Adipocyte (in vitro differentiated cells): ENCODE data around the gene PLPPR2.
"Not testable (repeated sequence)": the region's sequence is repeated elsewhere in the genome, so short reads cannot be mapped to it uniquely, and the experiment has no call there.

ENCODE experiments used
- DNase-seq: peaks from one replicate; pipeline ENCODE4 v3.0.0-alpha.2; 2015; ENCODE audit warnings: low read depth
- H3K27me3 ChIP-seq: replicated peaks from 2 replicates; pipeline ENCODE4 v1.7.0; 2013; ENCODE audit warnings: mild to moderate bottlenecking, low read length, moderate library complexity; ENCODE audit not compliant: control insufficient read depth, insufficient read depth
- H3K36me3 ChIP-seq: 2 replicates; pipeline ENCODE4 v1.7.0; 2013; ENCODE audit warnings: low read length, mild to moderate bottlenecking, moderate library complexity; ENCODE audit not compliant: control insufficient read depth, insufficient read depth, severe bottlenecking
- H3K4me1 ChIP-seq: 2 replicates; pipeline ENCODE4 v1.7.0; 2013; ENCODE audit warnings: mild to moderate bottlenecking, low read length, moderate library complexity; ENCODE audit not compliant: control insufficient read depth, insufficient read depth
- H3K4me3 ChIP-seq: 2 replicates; pipeline ENCODE4 v1.7.0; 2013; ENCODE audit warnings: mild to moderate bottlenecking, low read length, moderate library complexity
- H3K9ac ChIP-seq: 2 replicates; pipeline ENCODE4 v1.7.0; 2013; ENCODE audit warnings: mild to moderate bottlenecking, low read length, moderate library complexity
- H3K9me3 ChIP-seq: 2 replicates; pipeline ENCODE4 v1.7.0; 2013; ENCODE audit warnings: mild to moderate bottlenecking, low read length, moderate library complexity; ENCODE audit not compliant: control insufficient read depth

The PLPPR2 gene

GRCh38 chr19:11355160-11356073 is at the start of gene PLPPR2:
TSS of gene PLPPR2 (plus strand) at chr19:11355432. CDS start at chr19:11357674, 2,242 bp downstream.
- H3K27me3 ChIP-seq, result no peaks in the 10 kb centered on the region
- H3K4me3 ChIP-seq, result peak within 1 kb of the TSS; percentile 81
- peaks cover 11% of the 10 kb centered on the region for H3K4me1 ChIP-seq
- H3K9me3 ChIP-seq, result no peaks in the 10 kb centered on the region
- H3K36me3 ChIP-seq, result peaks cover 14% of the 10 kb centered on the region
- DNase-seq, result peak; percentile 98
- peak within 1 kb of the TSS; percentile 84 for H3K9ac ChIP-seq

- Histone ChIP-seq H3K9me3 (no peaks in the 10 kb centered on the region), H3K4me3 (no peak overlapping the region), H3K9ac (no peak overlapping the region), H3K36me3 (no peaks in the 10 kb centered on the region), H3K4me1 (no peaks in the 10 kb centered on the region), H3K27me3 (peaks cover 13% of the 10 kb centered on the region)
- DNase-seq, result no peak
Observed at GRCh38 chr19:11306337-11306736, 48.9 kb upstream of the PLPPR2 start.

- H3K4me3 ChIP-seq, H3K9me3 ChIP-seq, DNase-seq, H3K27me3 ChIP-seq, H3K36me3 ChIP-seq, H3K9ac ChIP-seq: not testable (repeated sequence)
- H3K4me1 ChIP-seq, result peaks cover 16% of the 10 kb centered on the region
Observed at GRCh38 chr19:11320278-11320995, 34.8 kb upstream of the PLPPR2 start.

- no peaks in the 10 kb centered on the region for H3K9me3 ChIP-seq
- peaks cover 16% of the 10 kb centered on the region for H3K4me1 ChIP-seq
- no peak overlapping the region for H3K9ac ChIP-seq
- H3K36me3 ChIP-seq, result no peaks in the 10 kb centered on the region
- H3K27me3 ChIP-seq, result no peaks in the 10 kb centered on the region
- H3K4me3 ChIP-seq, result no peak overlapping the region
- DNase-seq, result no peak
Observed at GRCh38 chr19:11321191-11322126, 33.8 kb upstream of the PLPPR2 start.

- Histone ChIP-seq H3K27me3 (no peaks in the 10 kb centered on the region), H3K4me3 (no peak overlapping the region), H3K4me1 (peaks cover 16% of the 10 kb centered on the region), H3K36me3 (no peaks in the 10 kb centered on the region), H3K9me3 (no peaks in the 10 kb centered on the region), H3K9ac (no peak overlapping the region)
- DNase-seq, result no peak
Observed at GRCh38 chr19:11322269-11323024, 32.8 kb upstream of the PLPPR2 start.

- Histone ChIP-seq H3K27me3 (no peaks in the 10 kb centered on the region), H3K4me1 (peaks cover 16% of the 10 kb centered on the region), H3K4me3 (peak overlapping the region; percentile 36), H3K9me3 (no peaks in the 10 kb centered on the region), H3K36me3 (no peaks in the 10 kb centered on the region), H3K9ac (peak overlapping the region; percentile 44)
- DNase-seq, result no peak
Observed at GRCh38 chr19:11323601-11324078, 31.6 kb upstream of the PLPPR2 start.

- DNase-seq, result peak; percentile 99
- Histone ChIP-seq H3K9me3 (no peaks in the 10 kb centered on the region), H3K4me3 (peak overlapping the region; percentile 36), H3K27me3 (no peaks in the 10 kb centered on the region), H3K4me1 (peaks cover 16% of the 10 kb centered on the region), H3K9ac (peak overlapping the region; percentile 44), H3K36me3 (no peaks in the 10 kb centered on the region)
Observed at GRCh38 chr19:11324079-11324661, 31.1 kb upstream of the PLPPR2 start.

- H3K9ac ChIP-seq, result no peak overlapping the region
- DNase-seq, result no peak
- H3K27me3 ChIP-seq, result no peaks in the 10 kb centered on the region
- peaks cover 16% of the 10 kb centered on the region for H3K4me1 ChIP-seq
- H3K4me3 ChIP-seq, result no peak overlapping the region
- H3K36me3 ChIP-seq, result no peaks in the 10 kb centered on the region
- H3K9me3 ChIP-seq, result no peaks in the 10 kb centered on the region
Observed at GRCh38 chr19:11324748-11325389, 30.4 kb upstream of the PLPPR2 start.

- Histone ChIP-seq H3K4me3 (no peak overlapping the region), H3K27me3 (no peaks in the 10 kb centered on the region), H3K36me3 (no peaks in the 10 kb centered on the region), H3K9ac (no peak overlapping the region), H3K4me1 (peaks cover 16% of the 10 kb centered on the region), H3K9me3 (no peaks in the 10 kb centered on the region)
- DNase-seq, result no peak
Observed at GRCh38 chr19:11325544-11325943, 29.7 kb upstream of the PLPPR2 start.

GRCh38 chr19:11330127-11330526 is 25.1 kb upstream of the PLPPR2 start:
- H3K27me3 ChIP-seq, result no peaks in the 10 kb centered on the region
- DNase-seq, result no peak
- H3K4me1 ChIP-seq, result no peaks in the 10 kb centered on the region
- no peaks in the 10 kb centered on the region for H3K9me3 ChIP-seq
- H3K36me3 ChIP-seq, result peaks cover 2% of the 10 kb centered on the region
- H3K9ac ChIP-seq, result no peak overlapping the region
- H3K4me3 ChIP-seq, result no peak overlapping the region
